NB4 (cell line): ENCODE measurements around the gene SBNO2.
A peak's percentile ranks its signal among the peaks of the same experiment; 100 is the strongest.

Source experiments
- DNase-seq: peaks from one replicate; pipeline ENCODE4 v3.0.0; 2010; ENCODE audit warnings: low read depth
- H3K4me3 ChIP-seq: one replicate; pipeline ENCODE4 v1.5.1; 2011; ENCODE audit warnings: mild to moderate bottlenecking, low read depth, low read length, moderate library complexity
- MAX ChIP-seq: IDR thresholded peaks from 2 replicates; pipeline ENCODE4 v1.6.1; 2011; ENCODE audit warnings: low read depth, low read length
- MYC ChIP-seq: IDR thresholded peaks from 2 replicates; pipeline ENCODE4 v1.6.1; 2011; ENCODE audit warnings: low read depth, low read length
- POLR2A ChIP-seq: IDR thresholded peaks from 2 replicates; pipeline ENCODE4 v1.6.1; 2011; ENCODE audit warnings: mild to moderate bottlenecking; ENCODE audit not compliant: insufficient read length; ENCODE audit errors: extremely low read depth
- TF ChIP-seq, protein P1 (sequence below): IDR thresholded peaks from one replicate; pipeline ENCODE4 v1.5.1; 2012; ENCODE audit warnings: low read depth, low read length

SBNO2 gene

DNA sequence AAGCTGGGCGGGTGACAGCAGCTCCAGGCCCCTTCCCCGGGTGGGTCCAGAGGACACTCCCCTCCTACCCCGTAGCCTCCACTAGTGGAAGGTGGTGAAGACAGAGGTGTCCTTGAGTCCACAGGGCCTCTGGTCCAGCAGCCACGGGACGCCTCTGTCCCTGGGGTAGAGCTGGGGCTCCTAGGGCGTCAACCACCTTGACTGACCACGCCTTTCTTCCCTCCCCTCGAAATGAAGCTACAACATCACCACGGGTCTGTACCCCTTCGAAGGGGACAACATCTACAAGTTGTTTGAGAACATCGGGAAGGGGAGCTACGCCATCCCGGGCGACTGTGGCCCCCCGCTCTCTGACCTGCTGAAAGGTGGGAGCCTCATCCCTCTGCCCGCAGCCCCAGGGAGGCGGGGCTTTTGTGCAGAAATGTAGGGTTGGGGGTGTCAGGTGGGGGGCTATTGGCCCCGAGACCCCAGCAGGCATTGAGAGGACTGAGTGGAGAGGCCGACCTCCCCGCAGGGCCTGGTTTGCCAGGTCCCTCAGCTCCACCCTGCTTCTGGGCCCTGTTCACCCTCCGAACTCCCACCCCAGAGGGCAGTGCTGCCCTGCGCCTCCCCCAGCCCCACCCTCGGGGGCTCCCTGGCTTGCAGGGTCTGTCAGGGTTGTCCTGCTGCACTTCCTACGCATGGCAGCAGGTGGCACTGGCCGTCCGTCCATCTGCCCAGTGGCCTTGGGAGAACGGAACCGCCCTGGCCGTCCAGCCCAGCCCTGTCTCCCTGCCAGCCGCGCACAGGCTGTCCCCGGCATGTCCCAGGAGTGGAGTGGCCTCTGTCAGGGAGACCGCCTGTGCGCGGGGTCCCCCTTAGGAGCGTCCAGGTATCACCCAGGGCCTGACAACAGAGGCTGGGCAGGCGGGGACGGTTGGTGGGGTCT, 47.2 kb upstream of the SBNO2 start:
- no peak for DNase-seq
- no peak overlapping the region for H3K4me3 ChIP-seq
- no peak for TF ChIP-seq POLR2A
- TF ChIP-seq, protein P1, sequence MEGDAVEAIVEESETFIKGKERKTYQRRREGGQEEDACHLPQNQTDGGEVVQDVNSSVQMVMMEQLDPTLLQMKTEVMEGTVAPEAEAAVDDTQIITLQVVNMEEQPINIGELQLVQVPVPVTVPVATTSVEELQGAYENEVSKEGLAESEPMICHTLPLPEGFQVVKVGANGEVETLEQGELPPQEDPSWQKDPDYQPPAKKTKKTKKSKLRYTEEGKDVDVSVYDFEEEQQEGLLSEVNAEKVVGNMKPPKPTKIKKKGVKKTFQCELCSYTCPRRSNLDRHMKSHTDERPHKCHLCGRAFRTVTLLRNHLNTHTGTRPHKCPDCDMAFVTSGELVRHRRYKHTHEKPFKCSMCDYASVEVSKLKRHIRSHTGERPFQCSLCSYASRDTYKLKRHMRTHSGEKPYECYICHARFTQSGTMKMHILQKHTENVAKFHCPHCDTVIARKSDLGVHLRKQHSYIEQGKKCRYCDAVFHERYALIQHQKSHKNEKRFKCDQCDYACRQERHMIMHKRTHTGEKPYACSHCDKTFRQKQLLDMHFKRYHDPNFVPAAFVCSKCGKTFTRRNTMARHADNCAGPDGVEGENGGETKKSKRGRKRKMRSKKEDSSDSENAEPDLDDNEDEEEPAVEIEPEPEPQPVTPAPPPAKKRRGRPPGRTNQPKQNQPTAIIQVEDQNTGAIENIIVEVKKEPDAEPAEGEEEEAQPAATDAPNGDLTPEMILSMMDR, result peak; percentile 13

DNA sequence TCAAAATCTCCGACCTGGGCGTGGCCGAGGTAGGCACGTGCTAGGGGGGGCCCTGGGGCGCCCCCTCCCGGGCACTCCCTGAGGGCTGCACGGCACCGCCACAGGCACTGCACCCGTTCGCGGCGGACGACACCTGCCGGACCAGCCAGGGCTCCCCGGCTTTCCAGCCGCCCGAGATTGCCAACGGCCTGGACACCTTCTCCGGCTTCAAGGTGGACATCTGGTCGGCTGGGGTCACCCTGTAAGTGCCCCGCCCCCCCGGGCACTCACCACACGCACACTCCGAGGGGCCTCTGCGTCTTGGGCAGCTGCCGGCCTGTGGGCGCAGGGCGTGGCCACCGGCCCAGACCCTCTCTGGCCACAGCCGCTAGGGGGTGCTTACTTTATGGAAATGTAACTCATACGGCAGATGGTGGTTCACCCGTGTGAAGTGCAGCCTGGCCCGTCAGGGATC, 46.4 kb upstream of the SBNO2 start:
- no peak overlapping the region for H3K4me3 ChIP-seq
- no peak for DNase-seq
- no peak for TF ChIP-seq POLR2A
- no peak for TF ChIP-seq MAX
- TF ChIP-seq MYC, result no peak
- TF ChIP-seq, protein P1, result no peak

- H3K4me3 ChIP-seq, result no peak overlapping the region
- DNase-seq, result no peak
- no peak for TF ChIP-seq POLR2A
- TF ChIP-seq, protein P1, result no peak
- TF ChIP-seq MAX, result no peak
- TF ChIP-seq MYC, result no peak
Measured at GRCh38 chr19:1219786-1220476, 45.9 kb upstream of the SBNO2 start.

GRCh38 chr19:1218751-1219567, 44.9 kb upstream of the SBNO2 start:
- no peak for DNase-seq
- TF ChIP-seq MYC, result no peak
- no peak for TF ChIP-seq POLR2A
- TF ChIP-seq, protein P1, result no peak
- TF ChIP-seq MAX, result no peak
- no peak overlapping the region for H3K4me3 ChIP-seq

DNA sequence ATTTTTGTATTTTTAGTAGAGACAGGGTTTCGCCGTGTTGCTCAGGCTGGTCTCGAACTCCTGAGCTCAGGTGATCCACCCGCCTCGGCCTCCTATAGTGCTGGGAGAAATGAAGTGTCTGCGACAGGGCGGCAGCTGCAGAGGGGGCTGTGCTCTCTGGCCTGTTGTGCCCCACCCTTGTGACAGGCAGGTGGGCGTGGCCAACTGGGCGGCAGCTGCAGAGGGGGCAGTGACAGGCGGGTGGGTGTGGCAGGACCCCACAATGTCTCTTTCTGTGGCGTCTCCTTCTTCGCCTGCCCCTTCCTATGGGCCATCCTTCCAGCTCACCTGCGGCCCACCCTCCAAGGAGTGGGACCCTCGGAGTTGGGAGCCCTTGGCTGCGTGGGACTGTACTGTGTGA, 43.3 kb upstream of the SBNO2 start:
- TF ChIP-seq MAX (no peak), MYC (no peak), POLR2A (no peak)
- TF ChIP-seq, protein P1, result no peak
- H3K4me3 ChIP-seq, result no peak overlapping the region
- no peak for DNase-seq
